Effector memory CD4-positive, alpha-beta T cell (primary cell): ENCODE measurements around the gene KLHL20.
"Not testable (repeated sequence)": the region's sequence is repeated elsewhere in the genome, so short reads cannot be mapped to it uniquely, and the experiment has no call there.

ENCODE experiments used
- DNase-seq, 3 donors: peaks; one replicate each; pipeline ENCODE4 v3.0.0-alpha.2; 2020
- H3K27ac ChIP-seq: 2 replicates; pipeline ENCODE4 v1.7.0; 2013; ENCODE audit warnings: mild to moderate bottlenecking, low read length, moderate library complexity; ENCODE audit not compliant: insufficient read depth, poor library complexity, severe bottlenecking
- H3K27me3 ChIP-seq: replicated peaks from 2 replicates; pipeline ENCODE4 v1.7.0; 2013; ENCODE audit warnings: mild to moderate bottlenecking, low read length; ENCODE audit not compliant: insufficient read depth, control insufficient read depth, poor library complexity, severe bottlenecking
- H3K36me3 ChIP-seq: 2 replicates; pipeline ENCODE4 v1.7.0; 2013; ENCODE audit warnings: mild to moderate bottlenecking, low read length, moderate library complexity; ENCODE audit not compliant: control insufficient read depth, insufficient read depth
- H3K4me1 ChIP-seq: 2 replicates; pipeline ENCODE4 v1.7.0; 2013; ENCODE audit warnings: low read length, mild to moderate bottlenecking; ENCODE audit not compliant: control insufficient read depth, insufficient read depth, poor library complexity, severe bottlenecking
- H3K4me3 ChIP-seq: 2 replicates; pipeline ENCODE4 v1.7.0; 2013; ENCODE audit warnings: low read length, low read depth, mild to moderate bottlenecking; ENCODE audit not compliant: insufficient read depth, poor library complexity, severe bottlenecking
- H3K9me3 ChIP-seq: 2 replicates; pipeline ENCODE4 v1.7.0; 2013; ENCODE audit warnings: mild to moderate bottlenecking, low read length, moderate library complexity; ENCODE audit not compliant: control insufficient read depth

KLHL20 gene

GRCh38 chr1:173742203-173742886 is 27.6 kb downstream of the KLHL20 start:
- Histone ChIP-seq H3K4me3 (no peak overlapping the region), H3K27me3 (no peaks in the 10 kb centered on the region), H3K4me1 (no peaks in the 10 kb centered on the region), H3K9me3 (no peaks in the 10 kb centered on the region), H3K27ac (no peak overlapping the region), H3K36me3 (peaks cover 4% of the 10 kb centered on the region)
- no peak for DNase-seq

GRCh38 chr1:173744651-173745050 is 29.9 kb downstream of the KLHL20 start:
- Histone ChIP-seq H3K4me1 (no peaks in the 10 kb centered on the region), H3K27ac (no peak overlapping the region), H3K9me3 (no peaks in the 10 kb centered on the region), H3K4me3 (no peak overlapping the region), H3K36me3 (peaks cover 4% of the 10 kb centered on the region), H3K27me3 (no peaks in the 10 kb centered on the region)
- DNase-seq, result no peak

- no peak overlapping the region for H3K27ac ChIP-seq
- H3K4me3 ChIP-seq, result no peak overlapping the region
- no peaks in the 10 kb centered on the region for H3K4me1 ChIP-seq
- no peaks in the 10 kb centered on the region for H3K27me3 ChIP-seq
- no peaks in the 10 kb centered on the region for H3K9me3 ChIP-seq
- DNase-seq, result no peak
- H3K36me3 ChIP-seq, result peaks cover 21% of the 10 kb centered on the region
Observed at GRCh38 chr1:173749137-173749536, 34.4 kb downstream of the KLHL20 start.

- Histone ChIP-seq H3K36me3 (peaks cover 67% of the 10 kb centered on the region), H3K4me3 (no peak overlapping the region), H3K9me3 (no peaks in the 10 kb centered on the region), H3K27ac (no peak overlapping the region), H3K27me3 (no peaks in the 10 kb centered on the region), H3K4me1 (no peaks in the 10 kb centered on the region)
- DNase-seq, result no peak
Observed at GRCh38 chr1:173753830-173754229, 39.0 kb downstream of the KLHL20 start.

GRCh38 chr1:173757666-173758065 is 42.9 kb downstream of the KLHL20 start:
- no peaks in the 10 kb centered on the region for H3K4me1 ChIP-seq
- H3K4me3 ChIP-seq, result no peak overlapping the region
- H3K9me3 ChIP-seq, result no peaks in the 10 kb centered on the region
- H3K36me3 ChIP-seq, result peaks cover 69% of the 10 kb centered on the region
- DNase-seq, result no peak
- no peak overlapping the region for H3K27ac ChIP-seq
- H3K27me3 ChIP-seq, result no peaks in the 10 kb centered on the region

- Histone ChIP-seq H3K9me3 (no peaks in the 10 kb centered on the region), H3K27me3 (no peaks in the 10 kb centered on the region), H3K36me3 (peaks cover 65% of the 10 kb centered on the region), H3K27ac (no peak overlapping the region), H3K4me3 (no peak overlapping the region), H3K4me1 (no peaks in the 10 kb centered on the region)
- DNase-seq, result no peak
Observed at GRCh38 chr1:173758110-173758509, 43.3 kb downstream of the KLHL20 start.

GRCh38 chr1:173758980-173759379 is 44.2 kb downstream of the KLHL20 start:
- Histone ChIP-seq H3K27me3 (no peaks in the 10 kb centered on the region), H3K9me3 (no peaks in the 10 kb centered on the region), H3K4me3 (no peak overlapping the region), H3K4me1 (no peaks in the 10 kb centered on the region), H3K27ac (no peak overlapping the region), H3K36me3 (peaks cover 56% of the 10 kb centered on the region)
- DNase-seq, result no peak

- H3K9me3 ChIP-seq, H3K36me3 ChIP-seq, H3K27ac ChIP-seq, H3K4me1 ChIP-seq, DNase-seq, H3K4me3 ChIP-seq, H3K27me3 ChIP-seq: not testable (repeated sequence)
Observed at GRCh38 chr1:173764331-173764730, 49.5 kb downstream of the KLHL20 start.

- Histone ChIP-seq H3K36me3 (peaks cover 5% of the 10 kb centered on the region), H3K4me1 (no peaks in the 10 kb centered on the region)
Observed at GRCh38 chr1:173768206-173768605, 53.4 kb downstream of the KLHL20 start.

GRCh38 chr1:173768827-173769226 is 54.0 kb downstream of the KLHL20 start:
- Histone ChIP-seq H3K36me3 (peaks cover 5% of the 10 kb centered on the region), H3K4me3 (no peak overlapping the region), H3K27me3 (no peaks in the 10 kb centered on the region), H3K9me3 (no peaks in the 10 kb centered on the region), H3K4me1 (no peaks in the 10 kb centered on the region), H3K27ac (no peak overlapping the region)
- DNase-seq, result no peak

More at GRCh38 chr1:173768206-173768605, 53.4 kb downstream of the KLHL20 start:
- H3K27me3 ChIP-seq, result no peaks in the 10 kb centered on the region
- no peaks in the 10 kb centered on the region for H3K9me3 ChIP-seq
- no peak overlapping the region for H3K4me3 ChIP-seq
- H3K27ac ChIP-seq, result no peak overlapping the region
- DNase-seq, result no peak
